HG02943 (cell line): ENCODE data around the gene FSTL3.

ENCODE experiments used
- ATAC-seq: cut with Tn5 transposase; IDR thresholded peaks from one replicate; pipeline ENCODE4 v1.9.1; 2021; ENCODE audit warnings: mild to moderate bottlenecking, low read depth, moderate library complexity; ENCODE audit not compliant: unreplicated experiment

The FSTL3 gene

GRCh38 chr19:644789-645188 is 31.4 kb upstream of the FSTL3 start:
- ATAC-seq: no peak

- no peak for ATAC-seq
Observed at GRCh38 chr19:645912-646778, 30.0 kb upstream of the FSTL3 start.

DNA sequence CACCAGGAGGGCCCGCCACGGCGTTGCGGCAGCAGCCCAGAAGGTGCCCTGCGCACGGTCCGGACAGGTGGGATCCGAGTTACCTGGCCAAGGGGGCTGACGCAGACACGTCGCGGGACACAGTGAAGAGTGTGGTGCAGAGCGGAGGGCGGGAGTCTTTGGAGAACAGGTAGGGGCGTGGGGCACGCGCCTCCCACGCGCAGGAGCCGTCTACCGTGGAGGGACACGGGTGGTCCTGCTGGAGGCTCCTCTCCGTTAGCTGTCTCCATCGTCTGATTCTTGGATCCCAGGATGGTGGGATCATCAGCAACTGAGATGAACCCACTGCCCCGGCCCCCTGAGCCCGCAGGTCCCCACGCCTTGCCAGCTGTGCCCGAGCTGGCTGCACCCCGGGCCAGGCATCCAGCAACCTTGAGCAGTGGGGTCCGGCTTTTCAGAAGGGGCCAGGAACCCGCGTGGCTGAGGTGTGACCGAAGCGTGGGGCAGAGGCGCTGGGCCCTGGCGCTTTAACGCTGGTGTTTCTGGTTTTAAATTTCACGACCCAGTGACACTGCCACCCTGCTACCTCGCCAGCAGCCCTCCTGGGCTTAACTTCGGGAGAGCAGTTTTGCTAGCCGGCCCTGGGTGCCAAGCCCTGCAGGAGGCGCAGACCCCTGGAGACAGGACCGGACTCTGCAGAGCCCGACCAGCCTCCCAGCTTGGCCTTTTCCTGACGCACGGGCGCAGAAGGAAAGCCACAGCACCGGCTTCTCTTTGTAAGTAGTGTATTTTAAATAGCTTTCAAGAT is 29.2 kb upstream of the FSTL3 start:
- no peak for ATAC-seq

DNA sequence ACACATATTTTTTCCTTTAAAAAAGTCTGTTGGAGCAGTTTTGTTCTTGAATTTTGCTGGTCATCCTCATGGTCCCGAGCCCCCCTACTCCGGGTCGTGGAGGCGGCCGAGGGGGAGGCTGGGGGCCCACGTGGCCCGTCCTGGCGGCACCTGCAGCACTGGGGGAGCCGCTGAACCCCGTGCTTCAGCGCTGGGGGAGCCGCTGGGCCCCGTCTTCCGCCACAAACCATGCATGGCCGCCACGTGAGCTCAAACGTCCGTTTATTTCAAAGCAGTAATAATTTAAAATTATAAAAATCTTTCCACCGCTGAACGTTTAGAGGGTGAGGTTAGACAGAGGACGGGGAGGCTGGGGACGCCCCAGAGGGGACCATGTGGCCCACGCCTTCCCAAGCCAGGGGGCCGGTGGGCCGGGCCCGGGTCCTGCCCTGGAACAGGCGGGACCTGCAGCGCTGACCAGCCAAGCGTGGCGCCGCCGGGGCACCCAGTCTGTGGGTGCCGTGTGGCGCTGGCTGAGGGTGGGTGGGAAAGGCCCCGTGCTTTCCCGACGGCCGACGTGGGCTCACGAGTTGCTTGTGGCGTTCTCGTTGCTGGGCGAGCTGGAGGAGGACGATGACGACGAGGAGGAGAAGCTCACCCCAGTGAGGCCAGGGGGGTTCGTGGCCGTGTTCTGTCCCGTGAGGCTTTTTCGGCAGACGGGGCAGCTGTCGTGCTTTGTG is 28.5 kb upstream of the FSTL3 start:
- no peak for ATAC-seq

DNA sequence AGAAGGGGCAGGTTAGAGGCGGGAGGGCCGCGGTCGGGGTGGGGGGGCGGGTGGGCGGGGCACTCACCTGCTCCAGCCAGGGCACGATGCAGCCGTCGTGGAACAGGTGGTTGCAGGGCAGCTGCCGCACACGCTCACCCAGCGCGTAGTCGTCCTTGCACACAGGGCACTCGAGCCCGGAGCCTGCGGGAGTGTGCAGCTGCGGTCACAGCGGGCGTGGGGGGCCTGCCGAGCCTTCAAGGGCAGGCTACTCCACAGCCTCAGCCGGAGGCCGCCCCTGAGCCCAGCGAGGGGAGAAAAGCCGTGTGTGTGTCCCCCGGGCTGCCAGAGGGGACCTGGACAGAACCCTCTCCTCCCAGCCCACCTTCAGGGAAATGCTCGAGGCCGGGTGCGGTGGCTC is 27.9 kb upstream of the FSTL3 start:
- no peak for ATAC-seq

DNA sequence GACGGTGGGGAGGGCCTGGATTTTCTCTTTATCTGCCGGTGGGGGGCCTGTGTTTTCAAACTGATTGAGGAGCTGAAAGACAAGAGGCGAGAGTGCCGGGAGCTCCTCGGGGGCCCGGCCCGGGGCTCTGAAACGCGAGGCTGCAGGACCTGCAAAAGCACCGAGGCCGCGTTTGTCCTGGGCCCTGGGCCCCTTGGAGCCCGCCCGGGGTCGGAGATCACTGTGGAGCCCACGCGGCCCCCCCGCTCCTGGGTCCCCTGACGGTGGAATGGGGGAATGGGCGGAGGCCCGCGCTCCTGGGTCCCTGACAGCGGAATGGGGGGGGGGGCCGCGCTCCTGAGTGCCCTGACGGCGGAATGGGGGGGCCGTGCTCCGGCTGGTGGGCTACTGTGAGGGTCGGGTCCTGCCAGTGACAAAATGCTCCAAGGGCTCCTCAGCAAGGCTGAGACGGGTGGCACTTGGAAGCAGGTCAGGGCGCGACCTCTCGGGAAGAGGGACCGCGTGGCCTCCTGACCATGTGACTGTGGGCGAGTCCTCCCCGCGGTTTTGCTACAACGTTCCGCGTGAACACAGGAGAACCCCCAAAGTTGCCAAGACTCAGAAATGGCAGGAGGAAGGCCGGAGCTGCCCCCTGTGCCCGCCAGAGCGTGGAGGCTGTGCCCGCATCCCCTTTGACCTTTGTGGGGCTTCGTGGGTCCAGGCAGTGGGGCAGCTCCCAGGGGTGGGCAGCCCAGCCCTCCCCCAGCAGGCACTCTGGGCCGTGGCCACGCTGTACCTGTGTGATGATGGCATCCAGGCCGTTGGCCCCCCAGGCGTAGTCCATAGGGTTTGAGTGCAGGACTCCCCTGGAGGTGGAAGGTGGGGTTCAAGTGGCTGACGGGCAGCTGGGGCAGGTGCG is 27.0 kb upstream of the FSTL3 start:
- no peak for ATAC-seq

DNA sequence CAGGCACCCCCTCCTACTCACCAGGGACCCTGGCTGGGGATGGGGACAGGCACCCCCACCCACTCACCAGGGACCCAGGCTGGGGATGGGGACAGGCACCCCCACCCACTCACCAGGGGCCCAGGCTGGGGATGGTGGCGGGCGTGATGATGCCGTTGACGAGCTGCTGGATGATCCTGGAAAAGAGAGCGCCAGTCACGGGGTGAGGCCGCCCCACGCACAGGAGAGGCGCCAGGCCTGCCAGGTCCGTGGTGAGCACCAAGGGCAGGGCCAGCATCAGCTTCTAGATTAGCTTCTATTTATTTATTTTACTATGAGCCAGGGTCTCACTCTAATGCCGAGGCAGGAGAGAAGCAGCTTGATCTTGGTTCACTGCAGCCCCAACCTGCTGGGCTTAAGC is 26.1 kb upstream of the FSTL3 start:
- ATAC-seq: no peak

GRCh38 chr19:651114-651818 is 24.9 kb upstream of the FSTL3 start:
- ATAC-seq: no peak

- ATAC-seq: no peak
Observed at GRCh38 chr19:651991-652390, 24.2 kb upstream of the FSTL3 start.

DNA sequence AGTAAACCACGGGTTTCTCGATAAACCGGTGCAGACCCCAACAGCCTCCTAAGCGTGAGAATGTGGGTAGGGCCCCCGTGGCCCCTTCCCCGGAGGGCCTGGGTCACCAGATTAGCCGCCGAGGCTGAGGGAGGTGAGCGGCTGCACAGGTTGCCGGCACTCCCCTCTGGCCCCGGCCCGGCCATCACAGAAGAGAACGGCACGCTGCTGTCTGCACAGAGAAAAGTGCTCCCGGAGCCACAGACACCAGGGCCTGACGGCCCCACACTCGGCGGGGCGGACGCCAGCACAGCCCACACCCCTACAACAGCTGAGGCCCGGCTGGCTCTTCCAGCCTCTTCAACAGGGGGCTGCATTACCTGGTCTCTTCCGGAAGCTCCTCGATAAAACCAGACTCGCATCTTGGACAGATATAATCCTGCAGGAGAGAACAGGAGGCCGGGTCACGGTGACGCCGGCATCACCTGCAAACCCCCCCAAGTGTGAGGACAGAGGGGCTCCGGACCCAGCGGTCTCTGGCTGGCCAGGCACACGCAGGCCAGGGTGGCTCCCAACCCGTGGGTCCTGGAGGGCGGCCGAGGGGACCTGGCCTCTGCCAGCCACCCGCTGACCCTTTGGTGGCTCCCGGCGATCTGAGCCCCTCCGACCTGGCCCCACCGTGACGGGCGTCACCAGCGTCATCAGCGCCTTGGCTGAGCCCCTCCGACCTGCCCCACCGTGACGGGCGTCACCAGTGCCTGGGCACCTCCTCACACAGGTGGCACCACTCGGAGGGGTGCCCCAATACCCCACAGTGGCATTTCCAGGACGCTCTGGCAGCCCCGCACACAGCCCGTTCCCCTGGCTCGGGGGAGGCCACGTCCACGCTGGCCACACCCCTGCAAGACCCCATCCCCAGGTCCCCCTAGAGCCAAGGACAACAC is 23.5 kb upstream of the FSTL3 start:
- no peak for ATAC-seq

GRCh38 chr19:653425-653824 is 22.8 kb upstream of the FSTL3 start:
- ATAC-seq: no peak

DNA sequence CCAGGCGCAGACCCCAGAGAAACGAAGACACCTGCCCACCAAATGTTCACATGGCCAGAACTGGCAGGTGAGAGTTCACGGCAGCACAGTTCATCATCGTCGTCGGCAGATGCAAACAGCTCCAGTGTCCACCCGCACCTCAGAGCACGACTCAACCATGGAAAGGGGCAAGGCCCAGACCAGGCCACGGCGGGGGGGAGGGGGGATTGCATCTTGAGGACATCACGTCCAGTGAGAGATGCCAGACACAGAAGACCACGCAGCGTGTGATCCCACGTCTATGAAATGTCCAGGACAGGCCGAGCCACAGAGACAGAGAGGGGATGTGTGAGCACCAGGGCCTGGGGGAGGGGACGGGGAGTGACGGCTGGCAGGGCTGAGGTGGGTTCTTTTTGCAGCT is 20.5 kb upstream of the FSTL3 start:
- ATAC-seq: no peak

- ATAC-seq: no peak
Observed at GRCh38 chr19:656751-657559, 19.2 kb upstream of the FSTL3 start.

DNA sequence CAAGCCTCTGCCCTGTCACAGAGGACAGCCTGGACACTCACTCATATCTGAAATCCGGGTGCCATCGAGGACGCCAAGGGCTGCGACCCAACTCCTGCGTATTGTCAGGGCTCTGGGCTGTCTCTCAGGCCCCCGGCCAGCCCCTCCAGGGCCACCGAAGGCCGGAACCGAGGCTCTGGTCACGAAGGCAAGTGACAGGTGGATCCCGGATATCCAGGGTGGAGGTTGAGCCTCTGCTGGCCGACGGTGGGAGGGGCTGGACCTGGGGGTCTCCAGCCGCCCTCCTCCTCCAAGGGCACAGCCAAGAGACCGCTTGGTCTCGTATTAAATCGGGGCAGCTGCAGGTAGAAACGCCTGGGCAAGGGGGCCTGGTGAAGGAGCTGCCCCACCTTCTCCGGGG is 18.6 kb upstream of the FSTL3 start:
- no peak for ATAC-seq

DNA sequence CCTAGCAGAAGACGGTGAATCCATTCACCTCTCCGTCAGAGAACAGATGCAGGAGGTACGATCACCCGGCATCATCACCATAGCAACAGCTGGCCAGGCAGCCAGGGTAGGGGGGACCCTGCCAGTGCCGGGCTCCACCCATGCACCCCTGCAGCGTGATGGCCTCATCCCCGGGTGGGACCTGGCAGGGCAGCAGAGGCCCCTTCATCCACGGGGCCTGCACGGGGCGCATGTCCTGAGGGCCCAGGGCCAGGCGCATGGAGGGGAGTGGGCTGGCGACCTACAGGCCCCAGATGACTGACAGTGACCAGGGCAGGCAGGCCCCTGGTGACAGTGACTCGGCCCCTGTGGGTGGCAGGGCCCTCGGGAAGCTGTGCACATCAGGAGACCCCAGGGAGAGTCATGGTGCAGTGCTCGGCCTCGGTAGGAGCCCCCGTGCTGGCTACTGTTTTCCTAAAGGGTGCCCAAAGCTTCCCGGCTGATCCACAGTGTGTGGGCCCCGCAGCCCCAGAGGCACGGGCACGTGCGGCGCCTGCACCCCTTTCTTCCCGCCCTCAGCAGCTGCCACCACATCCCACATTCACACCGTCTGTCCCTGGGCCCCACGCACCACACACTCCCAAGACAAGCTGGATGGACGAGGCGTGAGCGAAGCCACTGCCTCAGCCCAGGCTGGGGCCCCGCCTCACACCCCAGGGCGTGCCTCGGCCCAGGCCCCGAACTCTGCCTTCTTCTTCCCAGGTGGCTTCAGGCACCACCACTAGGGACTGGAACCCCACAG is 17.9 kb upstream of the FSTL3 start:
- no peak for ATAC-seq

- no peak for ATAC-seq
Observed at GRCh38 chr19:658916-659839, 17.0 kb upstream of the FSTL3 start.
